Left ventricle myocardium inferior (tissue), 1 donor: Measurements from ENCODE around the gene USHBP1. TPM values are rescaled to one million over a fixed set of nuclear protein-coding genes. Genes with fewer than 3 reads are reported as not detected.

ENCODE experiments used
- DNase-seq: peaks from one replicate; pipeline ENCODE4 v3.0.0-alpha.2; 2020
- H3K27ac ChIP-seq: fragments of 200-600 bp; replicated peaks from 2 replicates; pipeline ENCODE4 v1.8.0; 2021
- H3K27me3 ChIP-seq: fragments of 200-600 bp; 2 replicates; pipeline ENCODE4 v1.8.0; 2021; ENCODE audit warnings: low read depth
- H3K36me3 ChIP-seq: fragments of 200-600 bp; 2 replicates; pipeline ENCODE4 v1.8.0; 2021
- H3K4me1 ChIP-seq: fragments of 200-600 bp; 2 replicates; pipeline ENCODE4 v1.8.0; 2021
- H3K4me3 ChIP-seq: fragments of 200-600 bp; 2 replicates; pipeline ENCODE4 v1.8.0; 2021; ENCODE audit warnings: mild to moderate bottlenecking, moderate library complexity
- H3K9me3 ChIP-seq: fragments of 200-600 bp; replicated peaks from 2 replicates; pipeline ENCODE4 v1.8.0; 2021
- intact Hi-C: fragments of 100-400 bp; cut with micrococcal nuclease; formaldehyde crosslinking; loops from one replicate; pipeline ENCODE4 v1.11.0; 2022
- total RNA-seq: library from RNA; stranded (reverse); fragmentation: NEBNext Ultra II Directional; extraction: Animal tissue kit (Norgen Biotek cat#: 25700); gene quantifications from one replicate; pipeline ENCODE4 v1.2.1, GENCODE V29; 2021
- TF ChIP-seq, protein P1 (sequence below): fragments of 200-600 bp; IDR thresholded peaks from 2 replicates; pipeline ENCODE4 v1.8.0; 2021; ENCODE audit warnings: antibody characterized with exemption, mild to moderate bottlenecking, borderline replicate concordance
- donor health status: DM: no; HTN: yes; CAD: no; lungs with severe emphysema.

USHBP1 gene
- total RNA-seq, 1 donor from 2014 or later, result 7.0 TPM

DNA sequence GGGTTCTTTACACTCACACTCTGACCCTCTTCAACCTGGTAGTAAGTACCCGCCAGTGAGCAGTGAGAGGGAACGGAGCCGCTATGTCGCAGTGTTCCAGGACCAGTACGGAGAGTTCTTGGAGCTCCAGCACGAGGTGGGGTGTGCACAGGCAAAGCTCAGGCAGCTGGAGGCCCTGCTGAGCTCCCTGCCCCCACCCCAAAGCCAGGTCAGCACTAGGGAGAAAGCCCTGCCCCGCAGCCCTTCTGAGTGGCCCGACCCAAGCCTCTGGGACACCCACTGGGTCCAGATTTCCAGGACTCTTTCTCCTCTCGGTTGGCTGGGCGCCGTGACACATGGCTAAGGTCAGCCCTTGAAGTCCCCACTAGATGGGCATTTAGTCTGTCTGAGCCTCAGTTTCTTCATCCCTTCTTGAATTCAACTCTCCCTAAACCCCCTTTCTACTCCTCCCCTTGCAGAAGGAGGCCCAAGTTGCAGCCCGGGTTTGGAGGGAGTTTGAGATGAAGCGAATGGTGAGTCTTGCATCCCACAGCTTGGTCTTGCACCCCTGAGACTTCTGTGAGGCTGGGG lies 36.7 kb downstream of the USHBP1 start:
- Histone ChIP-seq H3K4me1 (peaks cover 18% of the 10 kb centered on the region), H3K4me3 (no peak overlapping the region), H3K36me3 (peaks cover 15% of the 10 kb centered on the region), H3K27me3 (no peaks in the 10 kb centered on the region), H3K27ac (peak overlapping the region; percentile 97), H3K9me3 (no peaks in the 10 kb centered on the region)
- TF ChIP-seq, protein P1, sequence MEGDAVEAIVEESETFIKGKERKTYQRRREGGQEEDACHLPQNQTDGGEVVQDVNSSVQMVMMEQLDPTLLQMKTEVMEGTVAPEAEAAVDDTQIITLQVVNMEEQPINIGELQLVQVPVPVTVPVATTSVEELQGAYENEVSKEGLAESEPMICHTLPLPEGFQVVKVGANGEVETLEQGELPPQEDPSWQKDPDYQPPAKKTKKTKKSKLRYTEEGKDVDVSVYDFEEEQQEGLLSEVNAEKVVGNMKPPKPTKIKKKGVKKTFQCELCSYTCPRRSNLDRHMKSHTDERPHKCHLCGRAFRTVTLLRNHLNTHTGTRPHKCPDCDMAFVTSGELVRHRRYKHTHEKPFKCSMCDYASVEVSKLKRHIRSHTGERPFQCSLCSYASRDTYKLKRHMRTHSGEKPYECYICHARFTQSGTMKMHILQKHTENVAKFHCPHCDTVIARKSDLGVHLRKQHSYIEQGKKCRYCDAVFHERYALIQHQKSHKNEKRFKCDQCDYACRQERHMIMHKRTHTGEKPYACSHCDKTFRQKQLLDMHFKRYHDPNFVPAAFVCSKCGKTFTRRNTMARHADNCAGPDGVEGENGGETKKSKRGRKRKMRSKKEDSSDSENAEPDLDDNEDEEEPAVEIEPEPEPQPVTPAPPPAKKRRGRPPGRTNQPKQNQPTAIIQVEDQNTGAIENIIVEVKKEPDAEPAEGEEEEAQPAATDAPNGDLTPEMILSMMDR, result no peak
- intact Hi-C loops, result no loop called here
- no peak for DNase-seq

DNA sequence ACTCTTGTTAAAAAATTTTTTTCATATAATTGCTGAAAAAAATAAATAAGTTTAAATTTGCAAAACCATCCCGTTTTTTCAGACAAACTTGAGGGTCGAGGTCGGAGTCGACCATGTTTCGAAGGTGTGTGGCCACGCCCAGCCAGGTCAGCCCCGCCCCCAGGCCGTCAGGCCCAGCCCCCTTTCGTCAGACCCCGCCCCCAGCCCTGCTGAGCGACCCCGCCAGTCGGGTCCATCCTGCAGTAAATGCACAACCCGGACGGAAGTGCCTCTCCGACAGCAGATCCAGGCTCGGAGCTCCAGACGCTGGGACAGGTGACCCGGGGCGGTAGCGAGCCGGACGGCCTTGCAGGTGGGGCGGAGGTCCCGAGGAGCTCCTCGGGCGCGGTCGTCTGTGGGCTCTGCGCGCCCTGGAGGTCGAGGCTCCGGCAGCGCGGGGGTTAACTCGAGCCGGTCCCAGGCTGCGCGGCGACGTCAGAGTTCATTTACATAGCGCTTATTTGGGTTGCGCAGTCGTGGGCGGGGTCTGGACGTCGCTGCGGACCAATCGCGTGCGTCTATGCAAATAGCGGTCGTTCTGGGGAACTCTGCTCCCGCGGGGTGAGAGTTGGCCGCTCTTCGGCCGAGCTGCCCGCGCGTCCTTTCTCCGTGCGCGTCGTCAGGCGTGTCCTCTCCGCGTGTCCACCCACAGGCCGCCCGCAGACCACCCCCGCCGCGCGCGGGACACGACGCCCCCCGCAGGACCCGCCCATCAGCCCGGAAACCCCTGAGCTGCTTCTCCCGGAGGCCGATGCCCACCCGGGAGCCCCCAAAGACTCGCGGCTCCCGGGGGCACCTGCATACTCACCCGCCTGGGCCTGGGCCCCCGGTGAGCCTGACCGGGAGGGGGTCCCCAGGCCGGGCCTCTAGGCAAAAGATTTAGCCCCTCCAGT lies 38.3 kb downstream of the USHBP1 start, which contains the start of gene OCEL1:
OCEL1 (plus strand) TSS at position 225 of the 932 bp plus-strand sequence; CDS start at position 247, 22 bp downstream.
- intact Hi-C loops, result no loop called here
- TF ChIP-seq, protein P1, result no peak

DNA sequence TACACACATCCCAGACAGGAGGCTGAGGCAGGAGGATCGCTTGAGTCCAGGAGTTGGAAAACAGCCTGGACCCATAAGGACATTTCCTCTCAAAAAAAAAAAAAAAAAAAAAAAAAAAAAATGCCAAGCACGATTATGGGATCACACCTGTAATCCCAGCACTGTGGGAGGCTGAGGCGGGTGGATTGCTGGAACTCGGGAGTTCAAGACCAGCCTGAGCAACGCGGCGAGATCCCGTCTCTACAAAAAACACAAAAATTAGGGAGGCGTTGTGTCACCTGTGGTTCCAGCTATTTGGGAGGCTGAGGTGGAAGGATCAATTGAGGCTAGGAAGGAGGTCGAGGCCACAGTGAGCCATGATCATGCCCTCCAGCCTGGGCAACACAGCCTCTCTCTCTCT lies 39.5 kb downstream of the USHBP1 start:
- Histone ChIP-seq H3K4me1 (peaks cover 18% of the 10 kb centered on the region), H3K36me3 (no peaks in the 10 kb centered on the region), H3K4me3 (no peak overlapping the region), H3K27me3 (no peaks in the 10 kb centered on the region), H3K27ac (no peak overlapping the region), H3K9me3 (no peaks in the 10 kb centered on the region)
- no peak for DNase-seq
- intact Hi-C loops, result no loop called here
- TF ChIP-seq, protein P1, result no peak

More for the DNA sequence above, 38.3 kb downstream of the USHBP1 start, which contains the start of gene OCEL1:
- DNase-seq, result peak; percentile 100
- Histone ChIP-seq H3K4me1 (peaks cover 18% of the 10 kb centered on the region), H3K27me3 (no peaks in the 10 kb centered on the region), H3K27ac (peak within 1 kb of the TSS; percentile 97), H3K9me3 (no peaks in the 10 kb centered on the region), H3K4me3 (peak within 1 kb of the TSS; percentile 85), H3K36me3 (no peaks in the 10 kb centered on the region)

DNA sequence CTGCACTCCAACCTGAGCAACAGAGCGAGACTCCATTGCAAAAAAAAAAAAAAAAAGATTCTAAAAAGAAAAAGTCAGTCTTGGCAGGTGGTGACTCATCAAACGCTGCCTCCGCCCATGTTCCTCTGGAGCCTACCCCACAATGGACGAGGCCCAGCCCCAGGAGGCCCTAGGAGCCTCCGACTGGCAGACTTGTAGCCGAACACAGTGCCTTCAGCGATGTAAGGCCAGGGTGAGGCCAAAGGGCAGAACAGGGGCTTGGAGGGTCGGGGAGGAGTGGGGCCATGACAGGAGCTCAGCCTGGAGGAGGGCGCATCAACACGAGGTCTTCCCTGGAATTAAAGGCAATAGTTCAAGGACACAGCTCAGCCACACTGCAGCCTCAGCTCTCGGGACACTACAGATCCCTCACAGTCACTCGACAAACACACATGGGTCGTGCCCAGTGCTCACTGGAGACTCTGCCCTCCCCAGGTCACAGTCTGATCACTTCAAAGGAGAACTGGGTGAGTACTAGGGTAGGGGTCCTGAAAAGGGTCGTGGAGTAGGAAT lies 44.3 kb downstream of the USHBP1 start:
- DNase-seq, result no peak
- intact Hi-C loops, result no loop called here
- H3K4me1 ChIP-seq, result peaks cover 13% of the 10 kb centered on the region

DNA sequence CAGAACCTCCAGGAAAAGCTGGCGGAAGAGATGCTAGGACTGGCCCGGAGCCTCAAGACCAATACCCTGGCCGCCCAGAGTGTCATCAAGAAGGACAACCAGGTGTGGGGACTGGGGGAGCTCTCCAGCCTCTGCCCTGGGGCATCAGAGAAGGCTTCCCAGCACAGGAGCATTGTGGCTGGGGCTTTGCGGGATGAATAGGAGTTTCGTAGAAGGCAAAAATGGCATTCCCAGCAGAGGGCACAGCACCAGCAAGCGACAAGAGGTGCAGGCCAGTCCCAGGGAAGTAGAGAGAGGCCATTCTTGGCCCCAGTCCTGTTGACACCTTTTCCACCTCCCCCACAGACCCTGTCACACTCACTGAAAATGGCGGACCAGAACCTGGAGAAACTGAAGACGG lies 45.3 kb downstream of the USHBP1 start:
- no peaks in the 10 kb centered on the region for H3K27me3 ChIP-seq
- no peak overlapping the region for H3K4me3 ChIP-seq
- intact Hi-C loops, result no loop called here
- DNase-seq, result no peak
- TF ChIP-seq, protein P1, result no peak
- H3K9me3 ChIP-seq, result no peaks in the 10 kb centered on the region
- H3K27ac ChIP-seq, result no peak overlapping the region
- H3K36me3 ChIP-seq, result peaks cover 35% of the 10 kb centered on the region
- peaks cover 21% of the 10 kb centered on the region for H3K4me1 ChIP-seq

More for the DNA sequence above, 44.3 kb downstream of the USHBP1 start:
- Histone ChIP-seq H3K27me3 (no peaks in the 10 kb centered on the region), H3K9me3 (no peaks in the 10 kb centered on the region), H3K4me3 (no peak overlapping the region), H3K27ac (no peak overlapping the region), H3K36me3 (peaks cover 35% of the 10 kb centered on the region)
- TF ChIP-seq, protein P1, result no peak
